Upper lobe of left lung (tissue), 6 donors: ENCODE data around the gene NAIF1. TPM values are rescaled to one million over a fixed set of nuclear protein-coding genes. Genes with fewer than 3 reads are reported as not detected.

Source experiments
- ATAC-seq, 2 donors: fragments of 200-7000 bp; cut with Tn5 transposase; one replicate each; pipeline ENCODE4 v1.9.1; 2022; ENCODE audit warnings: mild to moderate bottlenecking in 2 of 2, moderate library complexity in 2 of 2; ENCODE audit not compliant: low FRiP score in 2 of 2
- DNase-seq, 2 donors: peaks; one replicate each; pipeline ENCODE4 v3.0.0-alpha.2; 2019 to 2020
- H3K27ac ChIP-seq, 4 donors: fragments of 200-600 bp; sonication (generic); one replicate each; pipeline ENCODE4 v1.5.1; 2016 to 2019
- H3K27me3 ChIP-seq, 4 donors: fragments of 200-600 bp; sonication (generic); one replicate each; pipeline ENCODE4 v1.5.1; 2017 to 2019
- H3K36me3 ChIP-seq, 4 donors: fragments of 200-600 bp; sonication (generic); one replicate each; pipeline ENCODE4 v1.5.1; 2016 to 2019
- H3K4me1 ChIP-seq, 4 donors: fragments of 200-600 bp; sonication (generic); one replicate each; pipeline ENCODE4 v1.5.1; 2018 to 2019
- H3K4me3 ChIP-seq, 4 donors: fragments of 200-600 bp; sonication (generic); one replicate each; pipeline ENCODE4 v1.5.1; 2017 to 2019; ENCODE audit warnings: mild to moderate bottlenecking in 2 of 4, moderate library complexity in 1 of 4
- H3K9me3 ChIP-seq, 4 donors: fragments of 200-600 bp; sonication (generic); one replicate each; pipeline ENCODE4 v1.5.1; 2018 to 2019
- EP300 ChIP-seq, 4 donors: sonication (generic); formaldehyde crosslinking; IDR thresholded peaks; one replicate each; pipeline ENCODE4 v1.5.1; 2017; ENCODE audit warnings: antibody characterized with exemption in 4 of 4, control low read depth in 2 of 4
- POLR2A ChIP-seq, 4 donors: fragments of 450-650 bp; IDR thresholded peaks; one replicate each; pipeline ENCODE4 v1.5.1; 2016 to 2017; ENCODE audit warnings: antibody characterized with exemption in 4 of 4, mild to moderate bottlenecking in 2 of 4
- POLR2AphosphoS5 ChIP-seq, 2 donors: sonication (generic); formaldehyde crosslinking; IDR thresholded peaks; one replicate each; pipeline ENCODE4 v1.5.1; 2017; ENCODE audit warnings: antibody characterized with exemption in 2 of 2
- WGBS, 2 donors: methylation state at CpG; one replicate each; pipeline ENCODE4 v1.1.5; 2017 to 2018; 5-methylcytosine and 5-hydroxymethylcytosine counted together
- total RNA-seq, 6 donors: library from RNA; depleted of rRNA in 4 of 6; stranded (reverse); fragments of >200 nt in 4 of 6; gene quantifications; one replicate each; pipeline versions ENCODE4 v1.1.0 to v1.2.1, GENCODE V29; 2016 to 2021
- TF ChIP-seq, protein P1 (sequence below), 6 experiments: fragments of 450-650 bp in 4 of 6; fragments of 200-600 bp in 2 of 6; sonication (generic) in 2 of 6; IDR thresholded peaks; one replicate each; pipeline ENCODE4 v1.5.1; 2016 to 2019; ENCODE audit warnings: antibody characterized with exemption in 6 of 6
- donor health status: DM: no; HTN: no; CAD: no; lungs with moderate emphysema.
- donor health status: DM: no; HTN: yes; CAD: no; lungs with severe emphysema.

NAIF1 gene
- total RNA-seq, 6 donors from 2014 or later: 8.0 to 37.7 (median 13.0) TPM

DNA sequence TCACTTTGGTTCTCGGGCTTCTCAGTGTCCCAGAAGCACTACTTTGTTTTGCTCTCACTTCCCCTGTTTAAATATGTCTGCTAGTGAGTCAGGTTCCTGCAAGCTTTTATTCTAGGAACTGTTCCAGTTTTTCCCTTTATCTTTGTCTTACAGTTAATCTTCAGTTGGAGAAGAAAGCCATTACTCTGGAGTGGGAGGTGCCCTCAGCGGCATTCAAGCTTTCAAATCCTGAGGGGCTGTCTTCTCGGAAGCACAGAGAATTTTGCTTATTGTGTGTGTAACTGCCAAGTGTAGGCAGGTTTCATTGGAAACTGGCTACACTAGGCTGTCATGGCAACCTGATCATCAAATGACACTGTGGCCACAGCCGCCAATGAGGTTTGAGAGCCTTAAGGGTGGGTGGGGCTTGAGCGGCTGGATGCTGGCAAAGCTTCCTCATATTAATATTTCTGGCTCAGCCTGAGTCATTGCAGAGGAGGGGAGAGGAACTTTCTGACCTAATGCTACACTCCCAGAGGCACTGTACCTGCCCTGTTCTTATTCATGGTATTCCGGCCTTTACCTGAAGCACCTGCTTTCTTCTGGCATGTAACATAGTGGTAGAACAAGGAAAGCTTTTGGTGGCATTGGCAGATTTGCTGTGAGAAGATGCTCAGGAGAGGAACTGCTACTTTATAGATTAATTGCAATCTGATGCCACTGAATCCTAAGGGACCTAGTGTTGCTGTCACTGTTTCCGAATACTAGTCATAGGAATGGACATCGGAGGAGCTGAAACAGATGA lies 27.2 kb upstream of the NAIF1 start:
- peak; percentile 89 to 90 for ATAC-seq
- H3K27me3 ChIP-seq: no peaks in the 10 kb centered on the region
- peak overlapping the region in 2 of 4 donors; percentile 9 to 27 for H3K4me3 ChIP-seq
- peak in 3 of 4 donors; percentile 43 to 84 (median 72) for TF ChIP-seq EP300 (IDR thresholded peaks at IDR 0.05)
- TF ChIP-seq, protein P1, sequence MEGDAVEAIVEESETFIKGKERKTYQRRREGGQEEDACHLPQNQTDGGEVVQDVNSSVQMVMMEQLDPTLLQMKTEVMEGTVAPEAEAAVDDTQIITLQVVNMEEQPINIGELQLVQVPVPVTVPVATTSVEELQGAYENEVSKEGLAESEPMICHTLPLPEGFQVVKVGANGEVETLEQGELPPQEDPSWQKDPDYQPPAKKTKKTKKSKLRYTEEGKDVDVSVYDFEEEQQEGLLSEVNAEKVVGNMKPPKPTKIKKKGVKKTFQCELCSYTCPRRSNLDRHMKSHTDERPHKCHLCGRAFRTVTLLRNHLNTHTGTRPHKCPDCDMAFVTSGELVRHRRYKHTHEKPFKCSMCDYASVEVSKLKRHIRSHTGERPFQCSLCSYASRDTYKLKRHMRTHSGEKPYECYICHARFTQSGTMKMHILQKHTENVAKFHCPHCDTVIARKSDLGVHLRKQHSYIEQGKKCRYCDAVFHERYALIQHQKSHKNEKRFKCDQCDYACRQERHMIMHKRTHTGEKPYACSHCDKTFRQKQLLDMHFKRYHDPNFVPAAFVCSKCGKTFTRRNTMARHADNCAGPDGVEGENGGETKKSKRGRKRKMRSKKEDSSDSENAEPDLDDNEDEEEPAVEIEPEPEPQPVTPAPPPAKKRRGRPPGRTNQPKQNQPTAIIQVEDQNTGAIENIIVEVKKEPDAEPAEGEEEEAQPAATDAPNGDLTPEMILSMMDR (IDR thresholded peaks at IDR 0.05): no peak
- TF ChIP-seq POLR2AphosphoS5 (IDR thresholded peaks at IDR 0.05): peak; percentile 72 to 90
- TF ChIP-seq POLR2A (IDR thresholded peaks at IDR 0.05): peak in 3 of 4 donors; percentile 33 to 68 (median 62)
- H3K27ac ChIP-seq: peak overlapping the region; percentile 87 to 92 (median 90)
- H3K4me1 ChIP-seq: peaks cover 75 to 90% (median 80%) of the 10 kb centered on the region in 4 donors
- WGBS, 2 donors: 17 to 28% methylated on average over 6 to 8 of the region's 8 CpGs
- no peaks in the 10 kb centered on the region for H3K36me3 ChIP-seq
- DNase-seq: peak in 1 of 2 donors; percentile 94
- no peaks in the 10 kb centered on the region for H3K9me3 ChIP-seq

DNA sequence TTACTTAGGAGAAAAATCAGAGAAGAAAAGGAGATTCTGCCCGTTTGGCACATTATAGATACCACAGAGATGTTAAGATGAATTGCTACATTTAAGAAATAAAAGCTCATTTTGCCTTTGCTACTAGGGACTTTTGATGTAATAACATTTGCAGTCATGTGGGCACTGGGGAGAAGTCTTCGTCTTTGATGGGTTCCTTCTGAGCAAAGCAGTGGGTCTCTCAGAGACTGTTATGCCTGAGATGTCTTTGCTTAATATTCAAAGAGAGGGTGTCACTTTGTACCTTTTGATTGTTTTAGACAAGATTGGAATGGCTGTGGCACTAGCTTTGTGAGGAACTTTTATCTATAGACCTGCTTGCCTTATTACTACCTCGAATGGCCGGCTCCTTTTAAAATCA lies 25.9 kb upstream of the NAIF1 start:
- TF ChIP-seq EP300 (IDR thresholded peaks at IDR 0.05): no peak
- no peak for TF ChIP-seq POLR2A (IDR thresholded peaks at IDR 0.05)
- TF ChIP-seq, protein P1 (IDR thresholded peaks at IDR 0.05): no peak
- TF ChIP-seq POLR2AphosphoS5 (IDR thresholded peaks at IDR 0.05): no peak
- H3K4me1 ChIP-seq: peaks cover 75 to 87% (median 80%) of the 10 kb centered on the region in 4 donors
- H3K27ac ChIP-seq: peak overlapping the region; percentile 87 to 92 (median 90)
- no peak for DNase-seq
- no peaks in the 10 kb centered on the region for H3K9me3 ChIP-seq
- H3K4me3 ChIP-seq: no peak overlapping the region
- no peaks in the 10 kb centered on the region for H3K27me3 ChIP-seq
- 72 to 74% methylated on average over 4 of the region's 4 CpGs for WGBS, 2 donors
- H3K36me3 ChIP-seq: no peaks in the 10 kb centered on the region
- ATAC-seq: no peak

DNA sequence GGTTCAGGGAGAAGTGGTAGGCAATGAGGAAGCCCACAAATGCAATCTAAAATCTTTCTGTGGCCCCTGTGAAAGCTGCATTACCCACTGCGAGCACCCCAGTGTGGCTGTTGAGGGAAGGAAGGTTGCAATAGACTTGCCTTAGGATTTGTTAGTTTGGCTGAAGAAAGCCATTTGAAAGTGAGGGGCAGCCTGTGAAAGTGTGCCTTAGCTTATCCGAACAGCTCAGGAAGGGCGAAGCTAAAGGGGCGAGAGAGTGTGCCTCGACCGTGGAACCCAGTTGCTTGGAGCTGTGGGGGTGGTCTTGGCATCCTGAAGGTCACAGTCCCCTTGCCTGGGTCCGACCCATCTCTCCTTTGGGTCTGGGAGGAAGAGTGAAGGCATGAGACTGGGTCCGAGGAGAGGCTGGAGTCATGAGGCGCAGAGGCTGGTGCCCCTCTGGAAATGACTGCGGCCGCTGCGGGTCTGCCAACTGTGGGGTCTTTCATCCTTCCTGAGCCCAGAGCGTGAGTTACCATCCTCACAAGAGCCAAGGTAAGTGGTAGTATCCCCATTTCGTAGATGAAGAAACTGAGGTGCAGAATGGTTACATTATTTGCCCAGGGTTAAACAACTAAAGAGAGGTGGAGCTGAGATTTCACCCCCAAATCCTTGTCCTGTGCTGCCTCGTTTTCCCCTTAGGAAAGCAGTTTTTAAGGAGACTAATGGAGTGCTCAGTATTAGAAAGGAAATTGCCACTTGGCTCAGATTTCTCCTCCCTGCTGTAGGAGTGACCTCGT lies 25.3 kb upstream of the NAIF1 start:
- 79 to 82% methylated on average over 16 of the region's 16 CpGs for WGBS, 2 donors

DNA sequence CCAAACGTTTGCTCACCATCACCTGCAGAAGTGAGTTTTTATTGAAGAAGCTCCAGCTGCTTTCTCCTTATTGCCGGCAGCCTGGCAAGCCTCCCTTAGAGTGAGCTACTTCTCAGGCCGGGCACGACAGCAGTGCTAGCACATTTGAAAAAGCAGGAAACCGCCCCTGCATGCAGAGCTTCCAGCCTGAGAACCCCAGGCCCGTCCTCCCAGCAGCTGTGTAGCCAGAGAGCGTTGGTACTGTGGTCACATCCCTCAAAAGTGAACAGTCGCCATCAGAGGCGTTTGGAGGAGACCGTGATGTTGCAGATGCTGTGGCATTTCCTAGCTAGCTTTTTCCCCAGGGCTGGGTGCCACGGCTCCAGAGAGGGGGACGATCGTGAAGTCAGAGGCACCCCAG lies 24.5 kb upstream of the NAIF1 start:
- DNase-seq (no peak), ATAC-seq (no peak)
- no peak overlapping the region for H3K4me3 ChIP-seq
- no peaks in the 10 kb centered on the region for H3K9me3 ChIP-seq
- H3K27ac ChIP-seq: peak overlapping the region in 2 of 4 donors; percentile 88 to 92
- H3K36me3 ChIP-seq: no peaks in the 10 kb centered on the region
- WGBS, 2 donors: 47 to 58% methylated on average over 8 to 13 of the region's 13 CpGs
- no peak for TF ChIP-seq EP300 (IDR thresholded peaks at IDR 0.05)
- TF ChIP-seq POLR2A (IDR thresholded peaks at IDR 0.05): no peak
- TF ChIP-seq POLR2AphosphoS5 (IDR thresholded peaks at IDR 0.05): no peak
- TF ChIP-seq, protein P1 (IDR thresholded peaks at IDR 0.05): no peak
- H3K4me1 ChIP-seq: peaks cover 60 to 74% (median 68%) of the 10 kb centered on the region in 4 donors
- H3K27me3 ChIP-seq: no peaks in the 10 kb centered on the region

More for the DNA sequence above, 25.3 kb upstream of the NAIF1 start:
- DNase-seq (no peak), ATAC-seq (no peak)
- peak overlapping the region; percentile 87 to 92 (median 90) for H3K27ac ChIP-seq
- H3K36me3 ChIP-seq: no peaks in the 10 kb centered on the region
- no peak overlapping the region for H3K4me3 ChIP-seq
- H3K27me3 ChIP-seq: no peaks in the 10 kb centered on the region
- TF ChIP-seq POLR2A (IDR thresholded peaks at IDR 0.05) (no peak), EP300 (IDR thresholded peaks at IDR 0.05) (no peak), POLR2AphosphoS5 (IDR thresholded peaks at IDR 0.05) (no peak)
- TF ChIP-seq, protein P1 (IDR thresholded peaks at IDR 0.05): no peak
- peaks cover 69 to 82% (median 76%) of the 10 kb centered on the region in 4 donors for H3K4me1 ChIP-seq
- H3K9me3 ChIP-seq: no peaks in the 10 kb centered on the region
